Keratinocyte (primary cell): Measurements from ENCODE around the gene QTRT2. TPM values are rescaled to one million over a fixed set of nuclear protein-coding genes. Genes with fewer than 3 reads are reported as not detected.
A peak's percentile ranks its signal among the peaks of the same experiment; 100 is the strongest.

Experiments used
- DNase-seq: peaks from one replicate; pipeline ENCODE4 v3.0.0-alpha.2; 2011; ENCODE audit warnings: low read depth, missing footprints, low spot score
- FAIRE-seq: peaks from 2 replicates; lab custom pipeline; 2011; peaks lifted over from hg19 to GRCh38; lab: Jason Lieb, UNC
- H2AFZ ChIP-seq: 2 replicates; pipeline ENCODE4 v1.6.0; 2012; ENCODE audit warnings: low read length, control low read depth, inconsistent platforms; ENCODE audit not compliant: control insufficient read depth
- H3K27ac ChIP-seq: 2 replicates; pipeline ENCODE4 v1.5.1; 2011; ENCODE audit warnings: low read length; ENCODE audit not compliant: control insufficient read depth, insufficient read depth
- H3K27me3 ChIP-seq: 3 replicates; pipeline ENCODE4 v1.6.0; 2011; ENCODE audit warnings: low read length; ENCODE audit not compliant: control insufficient read depth, insufficient read depth; ENCODE audit errors: extremely low read depth
- H3K36me3 ChIP-seq, 2 experiments: 2 replicates in 1 of 2; 3 replicates in 1 of 2; pipeline ENCODE4 v1.5.1; 2011; ENCODE audit warnings: low read length in 2 of 2, mild to moderate bottlenecking in 1 of 2; ENCODE audit not compliant: control insufficient read depth in 2 of 2, insufficient read depth in 2 of 2; ENCODE audit errors: extremely low read depth in 1 of 2
- H3K4me1 ChIP-seq: 3 replicates; pipeline ENCODE4 v1.5.1; 2011; ENCODE audit warnings: low read length; ENCODE audit not compliant: control insufficient read depth, insufficient read depth; ENCODE audit errors: extremely low read depth
- H3K4me2 ChIP-seq: 3 replicates; pipeline ENCODE4 v1.6.0; 2011; ENCODE audit warnings: low read depth, low read length; ENCODE audit not compliant: control insufficient read depth, insufficient read depth; ENCODE audit errors: extremely low read depth
- H3K4me3 ChIP-seq, 3 experiments: fragments of 200-600 bp in 1 of 3; sonication (generic) in 1 of 3; 2 replicates in 2 of 3; 3 replicates in 1 of 3; pipeline ENCODE4 v1.5.1; 2011 to 2016; ENCODE audit warnings: low read length in 3 of 3, mild to moderate bottlenecking in 3 of 3, control low read depth in 2 of 3, inconsistent platforms in 1 of 3, low read depth in 1 of 3, mixed read lengths in 1 of 3, mixed run types in 1 of 3, moderate library complexity in 1 of 3; ENCODE audit not compliant: control insufficient read depth in 2 of 3, insufficient read depth in 2 of 3; ENCODE audit errors: extremely low read depth in 1 of 3
- H3K79me2 ChIP-seq: 2 replicates; pipeline ENCODE4 v1.6.0; 2012; ENCODE audit warnings: low read length; ENCODE audit not compliant: control insufficient read depth, insufficient read depth
- H3K9ac ChIP-seq: 3 replicates; pipeline ENCODE4 v1.6.0; 2011; ENCODE audit warnings: low read length; ENCODE audit not compliant: control insufficient read depth, insufficient read depth; ENCODE audit errors: extremely low read depth
- H3K9me1 ChIP-seq: 3 replicates; pipeline ENCODE4 v1.6.0; 2011; ENCODE audit warnings: low read length; ENCODE audit not compliant: control insufficient read depth, insufficient read depth; ENCODE audit errors: extremely low read depth
- H3K9me3 ChIP-seq: 2 replicates; pipeline ENCODE4 v1.5.1; 2012; ENCODE audit warnings: low read depth, low read length; ENCODE audit not compliant: control insufficient read depth
- H4K20me1 ChIP-seq: 3 replicates; pipeline ENCODE4 v1.6.0; 2011; ENCODE audit warnings: low read length; ENCODE audit not compliant: control insufficient read depth, insufficient read depth; ENCODE audit errors: extremely low read depth
- EZH2 ChIP-seq: IDR thresholded peaks from one replicate; pipeline ENCODE4 v1.6.1; 2012; ENCODE audit warnings: inconsistent platforms, mild to moderate bottlenecking, low read length, moderate library complexity
- dilution Hi-C: fragments of 300-500 bp; cut with MboI; formaldehyde crosslinking; loops from one replicate; pipeline ENCODE4 v1.7.0; 2020; ENCODE audit warnings: low sequenced_read_pairs; ENCODE audit not compliant: extremely low pct_ligation_motif_present
- polyA plus RNA-seq, 5 experiments: library from polyadenylated mRNA; depleted of rRNA in 3 of 5; stranded (reverse) in 3 of 5; stranded (forward) in 1 of 5; unstranded in 1 of 5; fragments of >200 nt; gene quantifications; 1 replicate in 1 of 5; 2 replicates in 3 of 5; 3 replicates in 1 of 5; pipeline versions ENCODE4 v1.2.1 to v1.2.3, GENCODE V29; 2011 to 2012; ENCODE audit warnings: missing spikeins in 2 of 5, low read depth in 1 of 5, low replicate concordance in 1 of 5
- TF ChIP-seq, protein P1 (sequence below), 3 experiments: IDR thresholded peaks in 1 of 3; conservative IDR thresholded peaks in 1 of 3; optimal IDR thresholded peaks in 1 of 3; 2 replicates in 2 of 3; 3 replicates in 1 of 3; pipeline versions ENCODE3 to v1.5.1; 2011; ENCODE audit warnings: low read length in 3 of 3, mild to moderate bottlenecking in 3 of 3, moderate library complexity in 2 of 3, control low read depth in 1 of 3, inconsistent platforms in 1 of 3; ENCODE audit not compliant: insufficient read depth in 2 of 3; ENCODE audit errors: extremely low read depth in 1 of 3

Gene QTRT2
- polyA plus RNA-seq, 1 donor (not counting 4 experiments of a cell fraction or from before 2014, with no cell fraction given): 18.3 TPM

DNA sequence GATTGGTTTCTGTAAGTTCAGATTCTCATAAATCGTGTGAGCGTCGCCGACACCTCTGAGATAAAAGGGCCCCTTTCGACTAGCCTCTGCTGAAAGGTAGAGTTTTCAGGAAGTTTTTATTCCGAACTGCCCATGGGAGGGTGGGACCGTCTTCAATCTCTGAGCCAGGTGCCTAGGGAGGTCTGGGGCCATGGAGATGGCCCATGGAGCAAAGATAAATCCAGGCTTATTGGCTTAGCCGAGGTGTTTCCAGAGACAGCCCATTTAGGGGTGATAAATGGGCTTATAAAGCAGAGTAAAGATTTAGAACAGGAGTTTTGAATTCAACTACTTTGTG, 442 bp downstream of the QTRT2 start:
- no peaks in the 10 kb centered on the region for H3K27me3 ChIP-seq
- H3K9me1 ChIP-seq: no peaks in the 10 kb centered on the region
- H3K79me2 ChIP-seq: peaks cover 52% of the 10 kb centered on the region
- H3K4me1 ChIP-seq: peaks cover 17% of the 10 kb centered on the region
- H3K27ac ChIP-seq: peak overlapping the region; percentile 94
- dilution Hi-C loops: no loop called here
- DNase-seq: no peak
- no peaks in the 10 kb centered on the region for H4K20me1 ChIP-seq
- H3K4me3 ChIP-seq: peak overlapping the region; percentile 58 to 95 (median 91)
- H3K9ac ChIP-seq: peak overlapping the region; percentile 96
- peaks cover 2 to 8% of the 10 kb centered on the region in 2 experiments for H3K36me3 ChIP-seq
- FAIRE-seq: no peak
- H3K4me2 ChIP-seq: peak overlapping the region; percentile 82
- H2AFZ ChIP-seq: peak overlapping the region; percentile 99
- TF ChIP-seq, protein P1, sequence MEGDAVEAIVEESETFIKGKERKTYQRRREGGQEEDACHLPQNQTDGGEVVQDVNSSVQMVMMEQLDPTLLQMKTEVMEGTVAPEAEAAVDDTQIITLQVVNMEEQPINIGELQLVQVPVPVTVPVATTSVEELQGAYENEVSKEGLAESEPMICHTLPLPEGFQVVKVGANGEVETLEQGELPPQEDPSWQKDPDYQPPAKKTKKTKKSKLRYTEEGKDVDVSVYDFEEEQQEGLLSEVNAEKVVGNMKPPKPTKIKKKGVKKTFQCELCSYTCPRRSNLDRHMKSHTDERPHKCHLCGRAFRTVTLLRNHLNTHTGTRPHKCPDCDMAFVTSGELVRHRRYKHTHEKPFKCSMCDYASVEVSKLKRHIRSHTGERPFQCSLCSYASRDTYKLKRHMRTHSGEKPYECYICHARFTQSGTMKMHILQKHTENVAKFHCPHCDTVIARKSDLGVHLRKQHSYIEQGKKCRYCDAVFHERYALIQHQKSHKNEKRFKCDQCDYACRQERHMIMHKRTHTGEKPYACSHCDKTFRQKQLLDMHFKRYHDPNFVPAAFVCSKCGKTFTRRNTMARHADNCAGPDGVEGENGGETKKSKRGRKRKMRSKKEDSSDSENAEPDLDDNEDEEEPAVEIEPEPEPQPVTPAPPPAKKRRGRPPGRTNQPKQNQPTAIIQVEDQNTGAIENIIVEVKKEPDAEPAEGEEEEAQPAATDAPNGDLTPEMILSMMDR (optimal IDR thresholded peaks at IDR 0.05 in 1 of 3, IDR thresholded peaks at IDR 0.05 in 1 of 3, conservative IDR thresholded peaks at IDR 0.05 in 1 of 3; ENCODE audit: extremely low read depth in 1 of 3, insufficient read depth in 2 of 3, low read length in 3 of 3): no peak
- TF ChIP-seq EZH2: no peak
- no peaks in the 10 kb centered on the region for H3K9me3 ChIP-seq

- Histone ChIP-seq H2AFZ (no peak overlapping the region), H3K4me2 (peak overlapping the region; percentile 82), H4K20me1 (no peaks in the 10 kb centered on the region), H3K4me3 (no peak overlapping the region), H3K9me3 (no peaks in the 10 kb centered on the region), H3K27ac (no peak overlapping the region), H3K4me1 (peaks cover 17% of the 10 kb centered on the region), H3K27me3 (no peaks in the 10 kb centered on the region), H3K36me3 (peaks cover 2 to 8% of the 10 kb centered on the region in 2 experiments), H3K79me2 (peaks cover 63% of the 10 kb centered on the region), H3K9me1 (no peaks in the 10 kb centered on the region), H3K9ac (no peak overlapping the region)
- dilution Hi-C loops: no loop called here
- FAIRE-seq: no peak
- TF ChIP-seq, protein P1 (optimal IDR thresholded peaks at IDR 0.05 in 1 of 3, IDR thresholded peaks at IDR 0.05 in 1 of 3, conservative IDR thresholded peaks at IDR 0.05 in 1 of 3; ENCODE audit: extremely low read depth in 1 of 3, insufficient read depth in 2 of 3, low read length in 3 of 3): no peak
- no peak for TF ChIP-seq EZH2
- no peak for DNase-seq
Measured at GRCh38 chr3:114058646-114059045, 2.1 kb downstream of the QTRT2 start.
